ENCODE measurements around the gene TADA3. TPM values are rescaled to one million over a fixed set of nuclear protein-coding genes. Genes with fewer than 3 reads are reported as not detected.

The TADA3 gene
- total and polyA plus RNA-seq, 9 of the 15 experiments (the other 6 are each of a cell fraction or from before 2014, with no cell fraction given): 4.1 to 110 (median 74.8) TPM

DNA sequence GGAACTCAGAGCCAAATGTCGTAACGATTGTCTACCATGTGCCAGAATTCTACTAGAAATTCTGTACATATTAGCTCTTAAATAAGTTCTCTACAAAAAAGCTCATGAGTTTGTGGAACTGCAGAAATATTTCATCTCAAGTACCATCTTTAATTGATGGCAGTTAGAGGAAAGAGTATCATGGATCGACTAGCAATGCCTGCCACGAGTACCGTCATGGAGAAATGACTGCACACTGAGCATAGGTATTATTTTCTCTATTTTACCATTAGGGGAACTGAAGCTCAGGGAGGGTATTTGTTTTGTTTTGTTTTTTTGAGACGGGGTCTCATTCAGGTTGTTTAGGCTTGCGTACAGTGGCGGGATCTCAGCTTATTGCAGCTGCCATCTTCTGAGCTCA is 48.7 kb upstream of the TADA3 start:
- ChIA-PET POLR2A (interaction anchor here (0.5 to 2.7 kb wide), 11 partner anchors 12 to 441 kb away, joined by 3 to 6 read pairs (median 3); partner anchors contain the start of genes ARPC4, PRRT3 and TADA3), CTCF (ENCODE audit: low intra/inter-chr PET ratio) (no interaction called here)
- TF ChIP-seq RNF2 (IDR thresholded peaks at IDR 0.05): no peak
- no peak for TF ChIP-seq FOXO4 (CRISPR knock-in tag; IDR thresholded peaks at IDR 0.05)
- TF ChIP-seq HNRNPH1 (optimal IDR thresholded peaks at IDR 0.05; ENCODE audit: low read depth, low read length): no peak
- TF ChIP-seq ZNF347 (CRISPR knock-in tag; IDR thresholded peaks at IDR 0.05; ENCODE audit: low read depth): no peak
- TF ChIP-seq CREB3L1 (IDR thresholded peaks at IDR 0.05; ENCODE audit: borderline replicate concordance, low read depth): peak; percentile 58; the same call in 1 of the 2 replicates
- TF ChIP-seq, protein P1, sequence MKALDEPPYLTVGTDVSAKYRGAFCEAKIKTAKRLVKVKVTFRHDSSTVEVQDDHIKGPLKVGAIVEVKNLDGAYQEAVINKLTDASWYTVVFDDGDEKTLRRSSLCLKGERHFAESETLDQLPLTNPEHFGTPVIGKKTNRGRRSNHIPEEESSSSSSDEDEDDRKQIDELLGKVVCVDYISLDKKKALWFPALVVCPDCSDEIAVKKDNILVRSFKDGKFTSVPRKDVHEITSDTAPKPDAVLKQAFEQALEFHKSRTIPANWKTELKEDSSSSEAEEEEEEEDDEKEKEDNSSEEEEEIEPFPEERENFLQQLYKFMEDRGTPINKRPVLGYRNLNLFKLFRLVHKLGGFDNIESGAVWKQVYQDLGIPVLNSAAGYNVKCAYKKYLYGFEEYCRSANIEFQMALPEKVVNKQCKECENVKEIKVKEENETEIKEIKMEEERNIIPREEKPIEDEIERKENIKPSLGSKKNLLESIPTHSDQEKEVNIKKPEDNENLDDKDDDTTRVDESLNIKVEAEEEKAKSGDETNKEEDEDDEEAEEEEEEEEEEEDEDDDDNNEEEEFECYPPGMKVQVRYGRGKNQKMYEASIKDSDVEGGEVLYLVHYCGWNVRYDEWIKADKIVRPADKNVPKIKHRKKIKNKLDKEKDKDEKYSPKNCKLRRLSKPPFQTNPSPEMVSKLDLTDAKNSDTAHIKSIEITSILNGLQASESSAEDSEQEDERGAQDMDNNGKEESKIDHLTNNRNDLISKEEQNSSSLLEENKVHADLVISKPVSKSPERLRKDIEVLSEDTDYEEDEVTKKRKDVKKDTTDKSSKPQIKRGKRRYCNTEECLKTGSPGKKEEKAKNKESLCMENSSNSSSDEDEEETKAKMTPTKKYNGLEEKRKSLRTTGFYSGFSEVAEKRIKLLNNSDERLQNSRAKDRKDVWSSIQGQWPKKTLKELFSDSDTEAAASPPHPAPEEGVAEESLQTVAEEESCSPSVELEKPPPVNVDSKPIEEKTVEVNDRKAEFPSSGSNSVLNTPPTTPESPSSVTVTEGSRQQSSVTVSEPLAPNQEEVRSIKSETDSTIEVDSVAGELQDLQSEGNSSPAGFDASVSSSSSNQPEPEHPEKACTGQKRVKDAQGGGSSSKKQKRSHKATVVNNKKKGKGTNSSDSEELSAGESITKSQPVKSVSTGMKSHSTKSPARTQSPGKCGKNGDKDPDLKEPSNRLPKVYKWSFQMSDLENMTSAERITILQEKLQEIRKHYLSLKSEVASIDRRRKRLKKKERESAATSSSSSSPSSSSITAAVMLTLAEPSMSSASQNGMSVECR (CRISPR knock-in tag; IDR thresholded peaks at IDR 0.05): no peak
- TF ChIP-seq, protein P2, sequence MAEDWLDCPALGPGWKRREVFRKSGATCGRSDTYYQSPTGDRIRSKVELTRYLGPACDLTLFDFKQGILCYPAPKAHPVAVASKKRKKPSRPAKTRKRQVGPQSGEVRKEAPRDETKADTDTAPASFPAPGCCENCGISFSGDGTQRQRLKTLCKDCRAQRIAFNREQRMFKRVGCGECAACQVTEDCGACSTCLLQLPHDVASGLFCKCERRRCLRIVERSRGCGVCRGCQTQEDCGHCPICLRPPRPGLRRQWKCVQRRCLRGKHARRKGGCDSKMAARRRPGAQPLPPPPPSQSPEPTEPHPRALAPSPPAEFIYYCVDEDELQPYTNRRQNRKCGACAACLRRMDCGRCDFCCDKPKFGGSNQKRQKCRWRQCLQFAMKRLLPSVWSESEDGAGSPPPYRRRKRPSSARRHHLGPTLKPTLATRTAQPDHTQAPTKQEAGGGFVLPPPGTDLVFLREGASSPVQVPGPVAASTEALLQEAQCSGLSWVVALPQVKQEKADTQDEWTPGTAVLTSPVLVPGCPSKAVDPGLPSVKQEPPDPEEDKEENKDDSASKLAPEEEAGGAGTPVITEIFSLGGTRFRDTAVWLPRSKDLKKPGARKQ (CRISPR knock-in tag; IDR thresholded peaks at IDR 0.05): no peak
- TF ChIP-seq ZNF644 (tag; IDR thresholded peaks at IDR 0.05; ENCODE audit: low read depth): no peak
- TF ChIP-seq ZNF217 (CRISPR knock-in tag; IDR thresholded peaks at IDR 0.05): no peak
- TF ChIP-seq MLLT1 (IDR thresholded peaks at IDR 0.05): peak in 1 of 2 experiments; percentile 94; a peak in 2 of 4 replicates
- no peak for TF ChIP-seq SIN3B (IDR thresholded peaks at IDR 0.05; ENCODE audit: low read depth)

More for the DNA sequence above, 48.7 kb upstream of the TADA3 start:
- Histone ChIP-seq H3K9me1 (ENCODE audit: control insufficient read depth, insufficient read depth, low read length) (no peaks in the 10 kb centered on the region), H3K79me2 (ENCODE audit: control insufficient read depth, insufficient read depth, low read length) (peaks cover 15% of the 10 kb centered on the region), H3K9ac (ENCODE audit: insufficient read depth in 1 of 2, low read depth in 2 of 2, low read length in 2 of 2) (no peak overlapping the region), H3K36me3 (ENCODE audit: control insufficient read depth, insufficient read depth, low read length) (peaks cover 52% of the 10 kb centered on the region), H3K27me3 (ENCODE audit: control insufficient read depth in 2 of 2, insufficient read depth in 2 of 2, low read length in 2 of 2) (no peaks in the 10 kb centered on the region), H3K4me3 (no peak overlapping the region), H2AFZ (ENCODE audit: low read depth, low read length) (no peak overlapping the region), H4K20me1 (replicated peaks; ENCODE audit: control insufficient read depth, insufficient read depth, low read length) (no peaks in the 10 kb centered on the region), H3K9me3 (replicated peaks; ENCODE audit: control insufficient read depth, insufficient read depth, low read depth, low read length) (no peaks in the 10 kb centered on the region), H3K4me1 (replicated peaks in 1 of 2; ENCODE audit: control insufficient read depth in 2 of 2, insufficient read depth in 2 of 2, low read length in 2 of 2) (peaks cover 7 to 23% of the 10 kb centered on the region in 2 experiments; a peak in 2 of 5 replicates), H3K4me2 (ENCODE audit: insufficient read depth, low read length) (no peak overlapping the region), H3K27ac (ENCODE audit: extremely low read depth, low read depth, low read length) (no peak overlapping the region)
- in situ Hi-C loops (cut with MboI) (loop anchor here (25.0 kb wide), 1 partner anchor 896 kb away; no protein-coding TSS in a partner anchor), intact Hi-C loops (cut with micrococcal nuclease) (loop anchor here (5.0 to 10.0 kb wide), 2 partner anchors 124 to 184 kb away; partner anchors contain the start of gene FANCD2)
- ATAC-seq: no peak
- DNase-seq (ENCODE audit: extremely low read depth in 1 of 4, low spot score in 3 of 4): no peak
- no peak for FAIRE-seq
- WGBS (ENCODE audit: insufficient coverage, low coverage, missing lambda C conversion rate): 80% methylated on average over 8 of the region's 8 CpGs
- no TSS peak for BruUV-seq (replicated peaks)

Data from K562 (cell line).